ENCODE data around the gene APH1B. TPM values are rescaled to one million over a fixed set of nuclear protein-coding genes. Genes with fewer than 3 reads are reported as not detected.
"Not testable (repeated sequence)": the region's sequence is repeated elsewhere in the genome, so short reads cannot be mapped to it uniquely, and the experiment has no call there.

APH1B gene
- total RNA-seq, 1 donor from 2014 or later = 22.8 TPM

DNA sequence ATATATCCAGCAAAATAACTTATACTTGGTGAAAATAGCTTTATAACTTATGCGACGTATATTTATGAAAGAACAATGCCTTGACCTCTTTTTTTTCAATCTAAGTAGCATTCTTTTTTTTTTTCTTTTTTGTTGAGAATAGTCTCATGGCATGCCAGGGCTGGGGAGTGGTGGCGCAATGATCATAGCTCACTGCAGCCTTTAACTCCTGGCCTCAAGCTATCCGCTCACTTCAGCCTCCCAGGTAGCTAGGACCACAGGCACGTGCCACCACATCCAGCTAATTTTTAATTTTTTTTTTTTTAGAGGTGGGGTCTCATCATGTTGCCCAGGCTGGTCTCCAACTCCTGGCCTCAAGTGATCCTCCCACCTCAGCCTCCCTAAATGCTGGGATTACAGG is 44.5 kb upstream of the APH1B start:
- H3K27ac ChIP-seq = no peak overlapping the region
- H3K4me1 ChIP-seq = peaks cover 38% of the 10 kb centered on the region
- DNase-seq (ENCODE audit: extremely low spot score in 2 of 2) = no peak

DNA sequence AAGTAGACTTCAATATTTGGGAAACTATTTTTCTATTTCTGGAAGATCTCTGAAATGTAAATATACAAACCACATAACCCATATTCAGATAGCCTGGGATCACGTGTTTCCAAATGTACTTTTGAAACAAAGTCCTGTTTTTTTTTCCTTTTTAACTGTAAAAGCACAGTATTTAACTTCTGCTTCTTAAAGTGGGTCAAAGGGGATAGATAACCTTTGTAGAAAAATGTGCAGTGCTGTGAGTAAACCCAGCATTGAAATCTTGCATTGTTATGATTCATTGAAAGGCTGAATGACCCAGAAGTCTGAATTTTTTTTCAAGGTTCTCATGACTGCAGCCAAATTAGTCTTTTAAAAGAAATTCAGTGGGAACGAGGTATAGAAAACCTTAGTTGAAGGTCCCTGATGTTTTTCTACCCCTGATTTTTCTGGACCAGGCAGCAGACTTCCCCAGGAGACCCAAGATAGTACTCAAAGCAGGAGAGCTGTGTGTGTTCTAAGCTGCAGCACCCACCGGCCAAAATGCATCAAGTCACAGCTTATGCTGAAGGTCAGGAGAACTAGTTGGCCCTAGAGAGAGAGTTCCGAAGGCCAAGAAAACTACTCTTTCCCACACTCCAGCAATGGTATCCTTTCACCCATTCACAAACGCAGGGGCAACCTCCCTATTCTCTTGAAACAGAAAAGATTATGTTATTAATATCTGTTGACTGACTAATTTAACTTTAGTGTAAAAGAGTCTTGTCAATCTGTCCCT is 43.6 kb upstream of the APH1B start:
- DNase-seq (ENCODE audit: extremely low spot score in 2 of 2) = no peak
- no peaks in the 10 kb centered on the region for H3K36me3 ChIP-seq
- peak overlapping the region; percentile 64 for H3K27ac ChIP-seq
- intact Hi-C loops (cut with DNase I) = no loop called here
- H3K4me1 ChIP-seq = peaks cover 42% of the 10 kb centered on the region
- H3K4me3 ChIP-seq = no peak overlapping the region
- no peaks in the 10 kb centered on the region for H3K9me3 ChIP-seq
- TF ChIP-seq, protein P1, sequence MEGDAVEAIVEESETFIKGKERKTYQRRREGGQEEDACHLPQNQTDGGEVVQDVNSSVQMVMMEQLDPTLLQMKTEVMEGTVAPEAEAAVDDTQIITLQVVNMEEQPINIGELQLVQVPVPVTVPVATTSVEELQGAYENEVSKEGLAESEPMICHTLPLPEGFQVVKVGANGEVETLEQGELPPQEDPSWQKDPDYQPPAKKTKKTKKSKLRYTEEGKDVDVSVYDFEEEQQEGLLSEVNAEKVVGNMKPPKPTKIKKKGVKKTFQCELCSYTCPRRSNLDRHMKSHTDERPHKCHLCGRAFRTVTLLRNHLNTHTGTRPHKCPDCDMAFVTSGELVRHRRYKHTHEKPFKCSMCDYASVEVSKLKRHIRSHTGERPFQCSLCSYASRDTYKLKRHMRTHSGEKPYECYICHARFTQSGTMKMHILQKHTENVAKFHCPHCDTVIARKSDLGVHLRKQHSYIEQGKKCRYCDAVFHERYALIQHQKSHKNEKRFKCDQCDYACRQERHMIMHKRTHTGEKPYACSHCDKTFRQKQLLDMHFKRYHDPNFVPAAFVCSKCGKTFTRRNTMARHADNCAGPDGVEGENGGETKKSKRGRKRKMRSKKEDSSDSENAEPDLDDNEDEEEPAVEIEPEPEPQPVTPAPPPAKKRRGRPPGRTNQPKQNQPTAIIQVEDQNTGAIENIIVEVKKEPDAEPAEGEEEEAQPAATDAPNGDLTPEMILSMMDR (IDR thresholded peaks at IDR 0.05) = no peak
- TF ChIP-seq POLR2AphosphoS5 (IDR thresholded peaks at IDR 0.05; ENCODE audit: insufficient read depth in 1 of 2, low read depth in 1 of 2) = no peak
- no peak for TF ChIP-seq POLR2A (IDR thresholded peaks at IDR 0.05)
- no peaks in the 10 kb centered on the region for H3K27me3 ChIP-seq

More for the DNA sequence above, 44.5 kb upstream of the APH1B start:
- H3K36me3 ChIP-seq = no peaks in the 10 kb centered on the region
- TF ChIP-seq POLR2A (IDR thresholded peaks at IDR 0.05) = no peak
- TF ChIP-seq, protein P1 (IDR thresholded peaks at IDR 0.05) = no peak
- TF ChIP-seq POLR2AphosphoS5 (IDR thresholded peaks at IDR 0.05; ENCODE audit: insufficient read depth in 1 of 2, low read depth in 1 of 2) = no peak
- no peaks in the 10 kb centered on the region for H3K27me3 ChIP-seq
- intact Hi-C loops (cut with DNase I) = no loop called here
- H3K4me3 ChIP-seq = no peak overlapping the region
- no peaks in the 10 kb centered on the region for H3K9me3 ChIP-seq

DNA sequence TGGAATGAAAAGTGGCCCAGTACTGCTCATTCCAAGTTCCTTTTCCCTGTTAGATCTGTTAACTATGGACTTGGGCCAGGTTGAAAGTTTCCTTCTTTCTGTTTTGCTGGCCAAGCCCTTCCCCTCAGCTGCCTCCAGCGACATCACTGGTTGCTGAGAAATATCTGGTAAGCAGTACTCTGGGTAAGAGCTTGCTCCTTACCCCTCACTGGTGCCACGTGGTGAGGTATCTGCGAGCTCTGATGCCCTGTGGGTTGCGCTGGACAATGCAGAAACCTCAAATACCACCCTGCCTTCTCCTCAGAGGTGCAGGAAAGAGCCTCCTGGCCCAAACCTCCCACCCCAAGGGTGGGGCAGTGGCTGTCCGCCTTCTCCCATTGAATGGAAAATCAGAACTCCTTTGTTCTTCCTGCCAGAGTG is 42.9 kb upstream of the APH1B start:
- H3K9me3 ChIP-seq = no peaks in the 10 kb centered on the region
- peaks cover 48% of the 10 kb centered on the region for H3K4me1 ChIP-seq
- intact Hi-C loops (cut with DNase I) = no loop called here

DNA sequence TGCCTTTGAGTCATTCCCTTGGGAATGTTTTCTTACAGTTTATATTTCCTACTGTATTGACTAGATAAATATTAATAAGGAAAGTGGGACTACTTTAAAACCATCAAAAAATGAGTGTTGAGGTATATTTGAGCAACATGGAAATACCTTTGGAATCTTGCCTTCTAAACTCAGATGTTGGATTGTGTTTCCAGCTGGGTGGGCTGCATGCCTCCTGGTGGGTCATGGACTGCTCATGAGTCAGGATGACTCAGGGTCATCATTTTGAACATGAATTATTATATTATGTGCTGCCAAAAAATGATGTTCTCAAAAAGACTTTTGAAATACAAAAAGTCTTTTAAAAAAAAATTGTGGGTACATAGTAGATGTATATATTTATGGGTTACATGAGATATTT is 41.1 kb upstream of the APH1B start:
- H3K9me3 ChIP-seq = no peaks in the 10 kb centered on the region
- intact Hi-C loops (cut with DNase I) = no loop called here
- H3K27ac ChIP-seq = no peak overlapping the region
- H3K36me3 ChIP-seq = no peaks in the 10 kb centered on the region
- TF ChIP-seq POLR2AphosphoS5 (IDR thresholded peaks at IDR 0.05; ENCODE audit: insufficient read depth in 1 of 2, low read depth in 1 of 2) = no peak
- TF ChIP-seq POLR2A (IDR thresholded peaks at IDR 0.05) = no peak
- TF ChIP-seq, protein P1 (IDR thresholded peaks at IDR 0.05) = no peak
- H3K4me3 ChIP-seq = no peak overlapping the region
- no peaks in the 10 kb centered on the region for H3K27me3 ChIP-seq
- H3K4me1 ChIP-seq = peaks cover 53% of the 10 kb centered on the region
- no peak for DNase-seq (ENCODE audit: extremely low spot score in 2 of 2)

More for the DNA sequence above, 42.9 kb upstream of the APH1B start:
- TF ChIP-seq, protein P1 (IDR thresholded peaks at IDR 0.05) = no peak
- TF ChIP-seq POLR2AphosphoS5 (IDR thresholded peaks at IDR 0.05; ENCODE audit: insufficient read depth in 1 of 2, low read depth in 1 of 2) = peak in 1 of 2 donors; percentile 16
- no peak for TF ChIP-seq POLR2A (IDR thresholded peaks at IDR 0.05)
- Histone ChIP-seq H3K36me3 (no peaks in the 10 kb centered on the region), H3K27me3 (no peaks in the 10 kb centered on the region), H3K4me3 (no peak overlapping the region), H3K27ac (peak overlapping the region; percentile 64)
- no peak for DNase-seq (ENCODE audit: extremely low spot score in 2 of 2)

DNA sequence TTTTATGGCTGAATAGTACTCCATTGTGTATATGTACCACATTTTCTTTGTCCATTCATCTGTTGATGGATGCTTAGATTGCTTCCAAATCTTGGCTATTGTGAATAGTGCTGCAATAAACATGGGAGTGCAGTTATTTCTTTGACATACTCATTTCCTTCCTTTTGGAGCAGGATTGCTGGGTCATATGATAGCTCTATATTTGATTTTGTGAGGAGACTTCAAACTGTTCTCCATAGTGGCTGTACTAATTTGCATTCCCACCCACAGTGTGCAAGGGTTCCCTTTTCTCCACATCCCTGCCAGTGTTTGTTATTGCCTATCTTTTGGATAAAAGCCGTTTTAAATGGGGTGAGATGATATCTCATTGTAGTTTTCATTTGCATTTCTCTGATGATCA is 40.3 kb upstream of the APH1B start:
- peaks cover 53% of the 10 kb centered on the region for H3K4me1 ChIP-seq
- H3K4me3 ChIP-seq; H3K9me3 ChIP-seq; DNase-seq (ENCODE audit: extremely low spot score in 2 of 2); H3K27me3 ChIP-seq; intact Hi-C loops (cut with DNase I); H3K36me3 ChIP-seq; H3K27ac ChIP-seq: not testable (repeated sequence)
